ENCODE results near the gene ACTN4.
A peak's percentile ranks its signal among the peaks of the same experiment; 100 is the strongest.

The ACTN4 gene

DNA sequence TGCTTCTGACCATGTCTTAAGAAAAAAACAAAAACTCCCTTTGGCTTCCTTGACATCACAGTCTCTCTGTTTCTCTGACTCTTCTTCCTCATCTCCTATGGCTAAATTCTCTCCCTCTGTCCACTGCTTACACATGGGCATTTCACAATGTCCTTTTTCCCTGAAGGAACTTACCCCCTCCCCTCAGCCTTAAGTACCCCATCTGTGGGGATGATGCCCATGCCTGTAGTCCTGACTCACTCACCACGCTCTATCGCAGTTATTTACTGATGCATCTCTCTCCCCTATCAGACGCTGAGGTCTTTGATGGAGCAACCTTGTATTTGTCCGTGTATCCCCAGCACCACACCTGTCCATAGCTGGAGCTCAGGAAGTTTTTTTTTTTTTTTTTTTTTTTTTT lies 32.4 kb downstream of the ACTN4 start:
- no peak for DNase-seq

- DNase-seq, result no peak
These were observed 34.9 kb downstream of the ACTN4 start for GRCh38 chr19:38682195-38682867.

DNA sequence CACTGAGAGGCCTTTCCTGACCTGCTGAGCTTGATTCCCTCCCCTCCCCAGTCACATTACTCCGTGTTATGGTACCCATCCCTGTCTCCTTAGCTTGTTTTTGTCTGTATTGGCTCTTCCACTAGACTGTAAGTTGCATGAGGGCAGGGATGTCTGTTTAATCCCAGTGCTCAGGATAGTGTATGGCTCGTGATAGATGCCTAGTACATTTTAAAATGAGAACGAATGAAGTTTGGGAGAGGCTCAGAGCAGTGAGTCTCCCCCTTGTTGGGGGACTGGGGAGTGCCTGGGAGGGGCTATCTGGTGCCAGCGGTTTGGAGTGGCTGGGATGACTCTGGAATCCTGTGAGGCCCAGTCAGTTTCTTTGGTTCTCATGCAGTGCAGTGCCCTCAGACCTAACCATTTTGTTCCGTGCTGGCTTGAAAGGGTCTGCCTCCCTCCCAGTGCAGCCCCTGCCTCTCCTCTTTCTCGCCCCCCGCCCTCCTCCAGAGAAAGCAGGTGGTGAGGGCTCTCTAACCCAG lies 35.5 kb downstream of the ACTN4 start:
- DNase-seq, result no peak

GRCh38 chr19:38683393-38684077 lies 36.1 kb downstream of the ACTN4 start:
- peak; percentile 57 for DNase-seq

DNA sequence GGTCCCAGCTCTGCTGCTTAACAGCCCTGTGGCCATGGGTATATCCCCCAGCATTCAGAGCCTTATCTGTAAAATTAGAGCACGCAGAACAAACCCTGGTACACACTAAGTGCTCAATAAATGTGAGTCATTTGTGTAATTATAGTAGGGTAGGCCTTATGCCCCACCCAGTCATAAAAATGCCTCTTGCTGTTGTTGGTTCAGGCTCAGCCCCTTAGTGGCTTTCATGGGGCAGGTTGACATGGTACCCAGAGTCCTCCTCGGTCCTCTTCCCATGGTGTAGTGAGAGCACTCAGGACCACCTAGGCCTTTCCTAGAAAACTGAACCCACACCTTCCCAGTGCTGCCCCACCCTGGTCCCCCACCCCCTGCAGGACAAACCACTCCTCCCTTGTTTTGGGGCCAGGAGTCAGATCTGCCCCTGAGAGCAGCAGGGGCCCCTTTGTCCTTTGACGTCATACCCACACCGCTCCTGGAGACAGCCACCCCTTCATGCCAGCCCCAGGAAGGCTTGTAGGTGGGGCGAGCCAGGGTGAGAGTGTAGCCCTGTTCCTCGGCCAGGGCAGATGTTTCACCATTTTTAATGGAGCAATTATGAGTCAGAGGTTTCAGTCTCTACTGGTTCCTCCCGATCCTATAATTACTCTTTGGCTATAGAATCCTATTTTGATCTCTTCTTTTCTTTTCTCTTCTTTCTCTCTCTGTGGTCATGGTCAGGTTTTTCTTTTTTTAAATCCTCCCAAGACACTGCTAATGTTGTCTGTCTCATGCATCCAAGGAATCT lies 36.8 kb downstream of the ACTN4 start:
- DNase-seq, result peak; percentile 46

- no peak for DNase-seq
These were observed 37.6 kb downstream of the ACTN4 start for GRCh38 chr19:38684862-38685665.

DNA sequence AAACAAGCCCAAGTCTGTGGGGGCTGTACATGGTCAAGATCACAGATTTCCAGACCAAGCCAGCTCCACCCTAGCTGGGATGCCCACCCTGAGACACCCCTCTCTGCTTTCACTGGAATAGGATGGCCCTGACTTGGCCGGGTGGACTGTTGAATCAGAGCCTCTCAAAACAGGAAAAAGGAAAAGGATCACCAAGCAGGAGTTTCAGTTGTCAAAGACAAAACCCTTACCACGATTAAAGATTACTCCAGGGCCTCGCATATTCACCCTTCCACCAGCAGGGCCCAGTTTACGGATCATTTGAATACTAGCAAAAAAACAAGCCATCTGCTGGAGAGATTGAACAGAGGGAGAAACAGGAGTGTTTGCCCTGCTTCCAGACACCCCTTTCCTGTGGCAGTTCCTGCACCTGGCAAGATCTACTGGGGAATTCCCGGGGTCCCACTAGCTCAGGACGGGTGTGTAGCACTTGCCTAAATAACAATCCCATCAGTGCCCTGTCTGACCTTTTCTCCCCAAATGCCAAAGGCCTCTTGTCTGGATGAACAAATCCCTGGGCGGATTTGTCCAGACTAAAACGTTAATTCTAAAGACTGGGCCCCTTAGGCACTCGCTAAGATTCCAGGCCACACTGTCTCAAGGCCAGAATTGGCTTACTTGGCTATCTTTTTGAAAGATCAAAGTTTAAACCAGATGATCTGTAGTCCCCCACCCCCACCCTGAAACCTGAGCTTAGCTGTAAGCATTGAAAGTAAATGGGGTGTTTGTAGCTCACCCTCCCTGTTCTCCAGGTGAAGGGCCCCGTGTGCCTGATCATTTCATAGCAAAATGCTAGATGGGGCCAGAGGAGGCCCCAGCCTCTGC lies 38.4 kb downstream of the ACTN4 start:
- DNase-seq, result no peak

GRCh38 chr19:38686530-38686888 lies 39.1 kb downstream of the ACTN4 start:
- DNase-seq, result peak; percentile 52

DNA sequence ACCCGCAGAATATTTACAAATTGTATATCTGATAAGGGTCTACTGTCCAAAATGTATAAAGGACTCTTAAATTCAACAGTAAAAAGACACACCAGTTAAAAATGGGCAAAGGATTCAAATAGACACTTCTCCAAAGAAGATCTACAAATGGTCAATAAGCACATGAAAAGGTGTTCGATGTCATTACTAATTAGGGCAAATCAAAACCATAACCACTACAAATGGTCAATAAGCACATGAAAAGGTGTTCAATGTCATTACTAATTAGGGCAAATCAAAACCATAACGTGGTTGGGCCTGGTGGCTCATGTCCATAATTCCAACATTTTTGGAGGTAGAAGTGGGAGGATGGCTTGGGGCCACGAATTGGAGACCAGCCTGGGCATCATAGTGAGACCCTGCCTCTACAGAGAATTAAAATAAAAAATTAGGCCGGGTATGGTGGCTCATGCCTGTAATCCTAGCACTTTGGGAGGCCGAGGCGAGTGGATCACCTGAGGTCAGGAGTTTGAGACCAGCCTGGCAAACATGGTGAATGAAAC lies 40.5 kb downstream of the ACTN4 start:
- no peak for DNase-seq

DNA sequence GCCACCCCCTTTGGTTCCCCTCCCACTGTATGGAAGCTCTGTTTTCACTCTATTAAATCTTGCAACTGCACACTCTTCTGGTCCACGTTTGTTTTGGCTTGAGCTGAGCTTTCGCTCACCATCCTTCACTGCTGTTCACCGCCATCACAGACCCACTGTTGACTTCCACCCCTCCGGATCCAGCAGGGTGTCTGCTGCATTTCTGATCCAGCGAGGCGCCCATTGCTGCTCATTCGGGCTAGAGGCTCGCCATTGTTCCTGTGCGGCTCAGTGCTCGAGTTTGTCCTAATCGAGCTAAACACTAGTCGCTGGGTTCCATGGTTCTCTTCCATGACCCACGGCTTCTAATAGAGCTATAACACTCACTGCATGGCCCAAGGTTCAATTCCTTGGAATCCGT lies 42.7 kb downstream of the ACTN4 start:
- DNase-seq, result no peak

DNA sequence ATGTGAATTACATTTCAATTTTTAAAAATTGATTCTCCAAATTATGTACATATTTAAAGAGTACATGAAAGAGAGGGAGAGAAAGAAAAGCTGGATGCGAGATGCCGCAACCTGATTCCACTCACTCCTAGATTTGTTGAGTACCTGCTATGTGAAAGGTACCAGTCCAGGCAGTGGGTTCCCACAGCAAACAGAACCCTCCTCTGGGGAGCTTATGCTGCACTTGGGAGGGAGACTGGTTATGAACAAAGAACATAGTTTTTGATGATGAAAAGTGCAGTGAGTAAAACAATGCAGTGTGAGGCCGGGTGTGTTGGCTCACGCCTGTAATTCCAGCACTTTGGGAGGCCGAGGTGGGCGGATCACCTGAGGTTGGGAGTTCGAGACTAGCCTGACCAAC lies 43.4 kb downstream of the ACTN4 start:
- no peak for DNase-seq

DNA sequence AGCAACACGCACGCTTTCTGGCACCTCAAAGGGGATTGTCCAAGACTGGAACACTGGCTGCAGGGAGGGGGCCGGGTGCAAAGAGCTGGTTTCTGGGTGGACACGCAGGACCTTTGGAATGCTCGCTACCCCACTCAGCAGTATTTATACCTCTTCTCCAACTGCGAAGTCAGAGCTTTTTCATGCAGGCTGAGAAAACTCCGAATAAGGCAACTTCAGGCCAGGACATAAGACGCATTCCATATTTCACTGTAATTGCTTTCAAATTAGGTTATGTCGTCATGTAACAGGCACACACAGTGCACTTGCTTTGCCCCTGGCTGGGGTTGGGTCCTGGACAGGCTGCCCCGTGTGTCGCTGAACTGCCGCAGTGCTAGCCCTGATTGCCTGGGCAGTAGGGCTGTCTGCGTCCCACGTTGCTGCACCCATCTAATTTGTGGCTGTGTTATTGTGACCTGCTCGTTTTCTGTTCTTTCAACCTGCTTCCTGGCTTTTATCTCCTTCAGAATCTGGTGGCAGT lies 44.5 kb downstream of the ACTN4 start:
- no peak for DNase-seq

DNA sequence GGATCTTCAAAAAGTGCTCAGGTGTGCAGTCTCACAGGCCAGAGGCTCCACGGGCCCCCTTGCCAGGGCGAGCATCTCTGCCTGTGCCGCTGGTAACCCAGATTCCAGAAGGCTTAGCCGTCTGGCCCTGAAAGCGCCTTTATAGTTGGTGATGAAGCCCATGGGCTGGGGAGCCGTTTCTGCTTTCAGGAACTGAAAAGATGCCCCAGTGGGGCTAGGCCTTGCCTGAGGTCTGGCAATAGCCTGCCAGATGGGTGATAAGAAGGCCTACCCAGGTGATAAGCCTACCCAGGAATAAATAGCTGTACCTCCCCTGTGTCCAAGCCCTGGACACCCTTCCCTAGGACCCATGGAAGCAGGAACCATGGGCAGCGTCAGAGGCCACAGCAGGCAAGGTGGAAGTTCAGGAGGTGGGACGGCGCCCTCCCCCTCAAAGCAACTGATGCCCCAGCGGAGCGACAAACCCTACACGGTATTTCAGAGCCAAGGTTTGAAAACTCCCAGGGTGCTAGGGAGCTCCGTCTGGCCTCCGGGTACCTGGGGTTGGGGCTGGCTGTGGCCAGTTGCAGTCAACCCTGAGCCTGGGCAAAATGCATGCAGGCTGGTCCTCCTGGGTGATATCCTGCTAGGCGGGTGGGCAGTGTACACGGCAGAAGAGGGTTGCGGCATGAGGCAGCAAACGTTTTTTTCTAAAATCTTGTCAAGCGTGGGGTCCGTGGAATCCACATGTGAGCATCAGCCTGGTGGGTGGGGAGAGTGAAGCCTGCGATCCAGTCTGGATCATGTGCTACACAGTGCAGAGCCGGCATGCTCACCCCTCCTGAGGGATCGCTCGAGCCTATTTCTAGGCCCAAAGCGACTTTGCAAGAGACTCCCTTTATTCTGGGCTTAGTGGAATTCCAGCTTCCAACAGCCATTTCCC lies 45.3 kb downstream of the ACTN4 start:
- DNase-seq, result no peak

- DNase-seq, result peak; percentile 50
These were observed 46.2 kb downstream of the ACTN4 start for GRCh38 chr19:38693380-38694223.

GRCh38 chr19:38695317-38695683 lies 47.9 kb downstream of the ACTN4 start:
- DNase-seq, result no peak

- no peak for DNase-seq
These were observed 48.6 kb downstream of the ACTN4 start for GRCh38 chr19:38695832-38696728.

GRCh38 chr19:38696729-38697055 lies 49.2 kb downstream of the ACTN4 start:
- no peak for DNase-seq

DNA sequence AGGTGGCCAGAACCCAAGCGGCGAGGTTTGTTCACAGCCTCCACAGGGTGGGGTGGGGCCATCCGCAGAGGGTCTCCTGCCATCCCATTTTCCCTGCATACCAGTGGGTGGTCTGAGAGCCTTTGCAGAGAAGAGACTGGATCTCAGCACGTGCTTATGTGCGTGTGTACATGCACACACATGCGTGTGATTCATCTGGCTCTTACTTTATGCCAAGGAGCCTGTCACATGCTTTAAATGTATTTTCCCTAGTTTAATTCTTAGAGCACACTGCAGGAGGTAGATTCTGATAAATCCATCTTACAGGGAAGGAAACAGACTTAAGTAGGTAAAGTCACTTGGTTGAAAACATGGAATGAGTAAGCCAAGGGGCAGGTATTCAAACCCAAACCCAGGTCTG lies 49.7 kb downstream of the ACTN4 start:
- no peak for DNase-seq
